K562 (cell line): ENCODE data around the gene ATXN1L. TPM values are rescaled to one million over a fixed set of nuclear protein-coding genes. Genes with fewer than 3 reads are reported as not detected.

Experiments used
- ATAC-seq: fragments of 200-7000 bp; cut with Tn5 transposase; 3 replicates; pipeline ENCODE4 v1.9.1; 2020; ENCODE audit warnings: moderate library complexity
- BruUV-seq: library from RNA; stranded (reverse); fragments of 400-500 nt; replicated peaks from 2 replicates; lab custom pipeline; 2021; lab: Mats Ljungman, UMichigan
- CTCF ChIA-PET: fragments of 300-600 bp; formaldehyde crosslinking; extraction: SDS; loops from one replicate; lab custom pipeline; 2021; ENCODE audit warnings: low intra/inter-chr PET ratio; lab: Yijun Ruan, JAX
- POLR2A ChIA-PET: fragments of 300-600, 350-650 bp; sonication (Branson Sonifier 250); formaldehyde crosslinking; extraction: SDS; loops from one replicate; lab custom pipeline; 2021; ENCODE audit warnings: antibody characterized with exemption, inconsistent platforms; lab: Yijun Ruan, JAX
- DNase-seq, 4 experiments: peaks; one replicate each; pipeline versions ENCODE4 v3.0.0 to v3.0.0-alpha.2; 2011 to 2018; ENCODE audit warnings: low spot score in 3 of 4, mixed read lengths in 3 of 4; ENCODE audit errors: extremely low read depth in 1 of 4
- FAIRE-seq: peaks from 2 replicates; lab custom pipeline; 2011; peaks lifted over from hg19 to GRCh38; lab: Jason Lieb, UNC
- H2AFZ ChIP-seq: 2 replicates; pipeline ENCODE4 v1.6.0; 2011; ENCODE audit warnings: low read depth, low read length, control low read depth, inconsistent platforms
- H3K27ac ChIP-seq: fragments of 200-600 bp; 3 replicates; pipeline ENCODE4 v1.8.0; 2011; ENCODE audit warnings: low read depth, mild to moderate bottlenecking, control low read depth, inconsistent platforms, low read length, moderate library complexity, mixed read lengths; ENCODE audit errors: extremely low read depth
- H3K27me3 ChIP-seq, 2 experiments: fragments of 300-600 bp in 1 of 2; 2 replicates in 1 of 2; 3 replicates in 1 of 2; pipeline versions ENCODE4 v1.6.0 to v1.8.0; 2011; ENCODE audit warnings: inconsistent platforms in 2 of 2, low read length in 2 of 2, mild to moderate bottlenecking in 1 of 2, mixed read lengths in 1 of 2, moderate library complexity in 1 of 2; ENCODE audit not compliant: control insufficient read depth in 2 of 2, insufficient read depth in 2 of 2
- H3K36me3 ChIP-seq: fragments of 300-600 bp; 3 replicates; pipeline ENCODE4 v1.8.0; 2011; ENCODE audit warnings: mild to moderate bottlenecking, low read length, inconsistent platforms; ENCODE audit not compliant: control insufficient read depth, insufficient read depth
- H3K4me1 ChIP-seq, 2 experiments: fragments of 200-600 bp in 1 of 2; replicated peaks in 1 of 2; 2 replicates in 1 of 2; 3 replicates in 1 of 2; pipeline versions ENCODE4 v1.5.1 to v1.8.0; 2011; ENCODE audit warnings: inconsistent platforms in 2 of 2, low read length in 2 of 2, mild to moderate bottlenecking in 1 of 2, mixed read lengths in 1 of 2, moderate library complexity in 1 of 2; ENCODE audit not compliant: control insufficient read depth in 2 of 2, insufficient read depth in 2 of 2
- H3K4me2 ChIP-seq: 2 replicates; pipeline ENCODE4 v1.6.1; 2011; ENCODE audit warnings: low read length, control low read depth, inconsistent platforms, mixed read lengths; ENCODE audit not compliant: insufficient read depth
- H3K4me3 ChIP-seq: fragments of 200-600 bp; sonication (generic), shearing (Covaris generic); 2 replicates; pipeline ENCODE4 v1.5.1; 2016; ENCODE audit warnings: control low read depth, inconsistent platforms
- H3K79me2 ChIP-seq: fragments of 200-600 bp; 3 replicates; pipeline ENCODE4 v1.8.0; 2011; ENCODE audit warnings: low read length, inconsistent platforms; ENCODE audit not compliant: control insufficient read depth, insufficient read depth
- H3K9ac ChIP-seq, 2 experiments: 2 replicates each; pipeline versions ENCODE4 v1.6.0 to v1.6.1; 2011; ENCODE audit warnings: low read depth in 2 of 2, low read length in 2 of 2, control low read depth in 1 of 2, inconsistent platforms in 1 of 2, mild to moderate bottlenecking in 1 of 2, mixed read lengths in 1 of 2; ENCODE audit not compliant: insufficient read depth in 1 of 2
- H3K9me1 ChIP-seq: one replicate; pipeline ENCODE4 v1.6.0; 2011; ENCODE audit warnings: inconsistent platforms, mild to moderate bottlenecking, low read length, moderate library complexity; ENCODE audit not compliant: control insufficient read depth, insufficient read depth
- H3K9me3 ChIP-seq: replicated peaks from 2 replicates; pipeline ENCODE4 v1.5.1; 2011; ENCODE audit warnings: low read depth, low read length, inconsistent platforms; ENCODE audit not compliant: control insufficient read depth, insufficient read depth
- H4K20me1 ChIP-seq: replicated peaks from 2 replicates; pipeline ENCODE4 v1.6.1; 2011; ENCODE audit warnings: low read length, inconsistent platforms, mixed read lengths; ENCODE audit not compliant: control insufficient read depth, insufficient read depth
- BCOR ChIP-seq: fragments of 450-650 bp; IDR thresholded peaks from 2 replicates; pipeline ENCODE4 v1.6.1; 2016
- CEBPB ChIP-seq: fragments of 450-650 bp; IDR thresholded peaks from 2 replicates; pipeline ENCODE4 v1.6.1; 2016; ENCODE audit warnings: missing genetic modification characterization, missing compliant biosample characterization
- CEBPG ChIP-seq, 3 experiments: fragments of 200-800 bp in 1 of 3; sonication (Bioruptor generic) in 1 of 3; sonication (generic) in 1 of 3; formaldehyde crosslinking in 1 of 3; IDR thresholded peaks in 2 of 3; conservative IDR thresholded peaks in 1 of 3; 2 replicates each; pipeline versions ENCODE4 v1.6.1 to v1.8.0; 2016 to 2022; ENCODE audit warnings: missing compliant biosample characterization in 2 of 3, missing genetic modification characterization in 2 of 3, mild to moderate bottlenecking in 1 of 3, missing genetic modification reagents in 1 of 3
- SIN3A ChIP-seq, 2 experiments: fragments of 150-350 bp in 1 of 2; IDR thresholded peaks; 2 replicates each; pipeline ENCODE4 v1.6.1; 2011 to 2016; ENCODE audit warnings: borderline replicate concordance in 2 of 2, low read depth in 2 of 2, low read length in 2 of 2, mild to moderate bottlenecking in 2 of 2, moderate library complexity in 2 of 2; ENCODE audit not compliant: control insufficient read depth in 1 of 2
- WGBS: fragments of 100-300 bp; shearing (Covaris generic); methylation state at CpG from one replicate; pipeline ENCODE4 v1.1.6; 2016; ENCODE audit warnings: low coverage, mixed read lengths; ENCODE audit not compliant: insufficient coverage; ENCODE audit errors: missing lambda C conversion rate; 5-methylcytosine and 5-hydroxymethylcytosine counted together
- in situ Hi-C: fragments of 300-500 bp; cut with MboI; formaldehyde crosslinking; loops from 4 replicates; pipeline ENCODE4 v1.15.0; 2018; ENCODE audit warnings: inconsistent platforms, mixed read lengths
- intact Hi-C: fragments of 100-400 bp; cut with micrococcal nuclease; formaldehyde crosslinking; loops from 2 replicates; pipeline ENCODE4 v1.14.2; 2022
- polyA plus RNA-seq, 8 experiments: library from polyadenylated mRNA; depleted of rRNA in 4 of 8; stranded (reverse) in 5 of 8; unstranded in 3 of 8; fragments of >200 nt; fragmentation: Nextera tagmentation in 2 of 8; fragmentation: Illumina TruSeq in 1 of 8; extraction: Ambion mirVana in 2 of 8; extraction: Trizol in 1 of 8; gene quantifications; 2 replicates each; pipeline versions ENCODE4 v1.2.1 to v1.2.3, GENCODE V29; 2011 to 2014; ENCODE audit warnings: inconsistent platforms in 1 of 8, missing spikeins in 1 of 8
- total RNA-seq, 7 experiments: library from RNA; depleted of rRNA in 6 of 7; stranded (reverse); fragments of >200 nt in 6 of 7; fragmentation: Illumina TruSeq in 2 of 7; extraction: Trizol in 2 of 7; gene quantifications; 2 replicates each; pipeline versions ENCODE4 v1.2.1 to v1.2.3, GENCODE V29; 2011 to 2021; ENCODE audit warnings: low replicate concordance in 1 of 7

Gene ATXN1L
- total and polyA plus RNA-seq, 9 of the 15 experiments (the other 6 are each of a cell fraction or from before 2014, with no cell fraction given): 1.4 to 11.3 (median 9.3) TPM

- no peaks in the 10 kb centered on the region for H3K27me3 ChIP-seq
- no peaks in the 10 kb centered on the region for H3K9me3 ChIP-seq
- in situ Hi-C loops (no loop called here), intact Hi-C loops (no loop called here)
- H3K36me3 ChIP-seq: peaks cover 8% of the 10 kb centered on the region; the same call in 1 of the 3 replicates
- H3K79me2 ChIP-seq: peaks cover 52% of the 10 kb centered on the region
- no peaks in the 10 kb centered on the region for H3K9me1 ChIP-seq
- no TSS peak for BruUV-seq
- H3K4me1 ChIP-seq: peaks cover 7 to 25% of the 10 kb centered on the region in 2 experiments; a peak in 4 of 5 replicates
- H3K27ac ChIP-seq: peak overlapping the region; percentile 88; the same call in 2 of the 3 replicates
- POLR2A ChIA-PET: interaction anchor here (1.3 to 2.9 kb wide), 3 partner anchors 8 to 34 kb away, joined by 3 to 20 read pairs (median 5); partner anchors contain the start of gene ZNF821
- no peak for ATAC-seq
- 32% methylated on average over 7 of the region's 7 CpGs for WGBS
- peak overlapping the region; percentile 95 to 99; a peak in 3 of 4 replicates for H3K9ac ChIP-seq
- CTCF ChIA-PET: no interaction called here
- TF ChIP-seq BCOR (peak; percentile 38; the same call in 1 of the 2 replicates), SIN3A (IDR thresholded peaks at IDR 0.05; ENCODE audit: borderline replicate concordance in 2 of 2, control insufficient read depth in 1 of 2, low read depth in 2 of 2, low read length in 2 of 2) (no peak), CEBPB (tag) (peak; percentile 75), CEBPG (CRISPR knock-in tag; IDR thresholded peaks at IDR 0.05) (no peak), CEBPG (tag; conservative IDR thresholded peaks at IDR 0.05 in 1 of 2, IDR thresholded peaks at IDR 0.05 in 1 of 2) (peak in 1 of 2 experiments; percentile 63; a peak in 2 of 4 replicates)
- no peak for DNase-seq
- H3K4me3 ChIP-seq: peak overlapping the region; percentile 92
- no peaks in the 10 kb centered on the region for H4K20me1 ChIP-seq
- H2AFZ ChIP-seq: peak overlapping the region; percentile 93
- no peak for FAIRE-seq
- H3K4me2 ChIP-seq: peak overlapping the region; percentile 93
Measured at GRCh38 chr16:71893888-71894228, 48.1 kb downstream of the ATXN1L start.
